K562 (cell line): ENCODE data around the gene PRDX2. TPM values are rescaled to one million over a fixed set of nuclear protein-coding genes. Genes with fewer than 3 reads are reported as not detected.

Experiments used
- ATF1 ChIP-seq, 2 experiments: fragments of 450-650 bp in 1 of 2; IDR thresholded peaks; 2 replicates each; pipeline ENCODE4 v1.6.1; 2016; ENCODE audit warnings: missing compliant biosample characterization in 1 of 2, missing genetic modification characterization in 1 of 2
- ATF7 ChIP-seq: fragments of 450-650 bp; IDR thresholded peaks from 2 replicates; pipeline ENCODE4 v1.7.1; 2014; ENCODE audit warnings: mild to moderate bottlenecking, moderate library complexity
- BHLHE40 ChIP-seq: IDR thresholded peaks from 2 replicates; pipeline ENCODE4 v1.6.1; 2011; ENCODE audit warnings: low read length, improper control_type of control experiment
- CBX5 ChIP-seq: IDR thresholded peaks from 2 replicates; pipeline ENCODE4 v1.6.1; 2014; ENCODE audit warnings: low read depth, borderline replicate concordance
- CHCHD3 ChIP-seq: fragments of 250-450 bp; sonication (Bioruptor Pico); IDR thresholded peaks from 2 replicates; pipeline ENCODE4 v2.1.2; 2022; ENCODE audit warnings: mild to moderate bottlenecking
- CHD4 ChIP-seq: fragments of 200-600 bp; sonication (generic); IDR thresholded peaks from 3 replicates; pipeline ENCODE4 v1.6.1; 2012; ENCODE audit warnings: low read depth, mild to moderate bottlenecking, mixed read lengths, low read length, inconsistent platforms; ENCODE audit not compliant: insufficient read depth, insufficient replicate concordance, poor library complexity, severe bottlenecking
- FOXA3 ChIP-seq, 2 experiments: fragments of 450-650 bp in 1 of 2; sonication (generic) in 1 of 2; formaldehyde crosslinking; IDR thresholded peaks in 1 of 2; conservative IDR thresholded peaks in 1 of 2; 2 replicates each; pipeline versions ENCODE4 v1.4.0 to v1.8.0; 2020 to 2022; ENCODE audit warnings: mild to moderate bottlenecking in 2 of 2, missing genetic modification reagents in 1 of 2
- GABPB2 ChIP-seq: fragments of 250-450 bp; sonication (Bioruptor Pico); conservative IDR thresholded peaks from 2 replicates; pipeline ENCODE4 v1.5.1; 2021; ENCODE audit warnings: mild to moderate bottlenecking
- HDAC6 ChIP-seq: IDR thresholded peaks from 2 replicates; pipeline ENCODE4 v1.6.1; 2012; ENCODE audit warnings: low read depth, mild to moderate bottlenecking, control low read depth, inconsistent platforms, low read length, moderate library complexity
- HMG20A ChIP-seq: fragments of 450-650 bp; formaldehyde crosslinking; conservative IDR thresholded peaks from 2 replicates; pipeline ENCODE4 v1.4.0; 2020; ENCODE audit warnings: mild to moderate bottlenecking, mixed read lengths
- KLF6 ChIP-seq: fragments of 250-450 bp; sonication (Bioruptor Pico); IDR thresholded peaks from 2 replicates; pipeline ENCODE4 v1.4.0; 2020; ENCODE audit warnings: mild to moderate bottlenecking, moderate library complexity, borderline replicate concordance
- MTA1 ChIP-seq: fragments of 450-650 bp; IDR thresholded peaks from 2 replicates; pipeline ENCODE4 v1.6.1; 2017; ENCODE audit warnings: borderline replicate concordance
- NFYB ChIP-seq: IDR thresholded peaks from 2 replicates; pipeline ENCODE4 v1.6.1; 2011; ENCODE audit warnings: mild to moderate bottlenecking, moderate library complexity; ENCODE audit not compliant: insufficient read length; ENCODE audit errors: extremely low read depth
- PCBP2 ChIP-seq: fragments of 200-400 bp; formaldehyde crosslinking; IDR thresholded peaks from 2 replicates; pipeline ENCODE4 v1.6.1; 2018; ENCODE audit warnings: low read length, low read depth, mild to moderate bottlenecking, moderate library complexity; ENCODE audit not compliant: poor library complexity, severe bottlenecking
- PHF21A ChIP-seq: fragments of 450-650 bp; IDR thresholded peaks from 2 replicates; pipeline ENCODE4 v1.6.1; 2017; ENCODE audit warnings: low read depth, borderline replicate concordance
- RBM39 ChIP-seq: fragments of 200-400 bp; formaldehyde crosslinking; optimal IDR thresholded peaks from 2 replicates; pipeline ENCODE3; 2018; ENCODE audit warnings: low read depth, low read length
- XRCC5 ChIP-seq: fragments of 200-400 bp; formaldehyde crosslinking; IDR thresholded peaks from 2 replicates; pipeline ENCODE4 v1.6.1; 2017; ENCODE audit warnings: low read depth, mild to moderate bottlenecking, low read length
- ZNF3 ChIP-seq: fragments of 250-450 bp; sonication (Bioruptor Pico); IDR thresholded peaks from 2 replicates; pipeline ENCODE4 v1.5.0; 2021; ENCODE audit warnings: mild to moderate bottlenecking, moderate library complexity
- polyA plus RNA-seq, 8 experiments: library from polyadenylated mRNA; depleted of rRNA in 4 of 8; stranded (reverse) in 5 of 8; unstranded in 3 of 8; fragments of >200 nt; fragmentation: Nextera tagmentation in 2 of 8; fragmentation: Illumina TruSeq in 1 of 8; extraction: Ambion mirVana in 2 of 8; extraction: Trizol in 1 of 8; gene quantifications; 2 replicates each; pipeline versions ENCODE4 v1.2.1 to v1.2.3, GENCODE V29; 2011 to 2014; ENCODE audit warnings: inconsistent platforms in 1 of 8, missing spikeins in 1 of 8
- total RNA-seq, 7 experiments: library from RNA; depleted of rRNA in 6 of 7; stranded (reverse); fragments of >200 nt in 6 of 7; fragmentation: Illumina TruSeq in 2 of 7; extraction: Trizol in 2 of 7; gene quantifications; 2 replicates each; pipeline versions ENCODE4 v1.2.1 to v1.2.3, GENCODE V29; 2011 to 2021; ENCODE audit warnings: low replicate concordance in 1 of 7
- TF ChIP-seq, protein P1 (sequence below): fragments of 450-650 bp; formaldehyde crosslinking; IDR thresholded peaks from 2 replicates; pipeline ENCODE4 v1.4.0; 2020; ENCODE audit warnings: mild to moderate bottlenecking, mixed read lengths
- TF ChIP-seq, protein P2 (sequence below): fragments of 200-800 bp; sonication (Bioruptor generic); IDR thresholded peaks from 2 replicates; pipeline ENCODE4 v1.6.1; 2017; ENCODE audit warnings: missing genetic modification characterization, missing compliant biosample characterization
- TF ChIP-seq, protein P3 (sequence below): fragments of 450-650 bp; formaldehyde crosslinking; conservative IDR thresholded peaks from 2 replicates; pipeline ENCODE4 v1.4.0; 2022; ENCODE audit warnings: mild to moderate bottlenecking, missing genetic modification characterization
- TF ChIP-seq, protein P4 (sequence below), 2 experiments: IDR thresholded peaks; 2 replicates each; pipeline ENCODE4 v1.6.1; 2011; ENCODE audit warnings: borderline replicate concordance in 1 of 2, control low read depth in 1 of 2, low read depth in 1 of 2, low read length in 1 of 2, mild to moderate bottlenecking in 1 of 2, mixed read lengths in 1 of 2, moderate library complexity in 1 of 2; ENCODE audit not compliant: insufficient read depth in 1 of 2, insufficient read length in 1 of 2, poor library complexity in 1 of 2, severe bottlenecking in 1 of 2; ENCODE audit errors: extremely low read depth in 1 of 2

The PRDX2 gene
- total and polyA plus RNA-seq, 9 of the 15 experiments (the other 6 are each of a cell fraction or from before 2014, with no cell fraction given) = 206 to 1,183 (median 415) TPM

DNA sequence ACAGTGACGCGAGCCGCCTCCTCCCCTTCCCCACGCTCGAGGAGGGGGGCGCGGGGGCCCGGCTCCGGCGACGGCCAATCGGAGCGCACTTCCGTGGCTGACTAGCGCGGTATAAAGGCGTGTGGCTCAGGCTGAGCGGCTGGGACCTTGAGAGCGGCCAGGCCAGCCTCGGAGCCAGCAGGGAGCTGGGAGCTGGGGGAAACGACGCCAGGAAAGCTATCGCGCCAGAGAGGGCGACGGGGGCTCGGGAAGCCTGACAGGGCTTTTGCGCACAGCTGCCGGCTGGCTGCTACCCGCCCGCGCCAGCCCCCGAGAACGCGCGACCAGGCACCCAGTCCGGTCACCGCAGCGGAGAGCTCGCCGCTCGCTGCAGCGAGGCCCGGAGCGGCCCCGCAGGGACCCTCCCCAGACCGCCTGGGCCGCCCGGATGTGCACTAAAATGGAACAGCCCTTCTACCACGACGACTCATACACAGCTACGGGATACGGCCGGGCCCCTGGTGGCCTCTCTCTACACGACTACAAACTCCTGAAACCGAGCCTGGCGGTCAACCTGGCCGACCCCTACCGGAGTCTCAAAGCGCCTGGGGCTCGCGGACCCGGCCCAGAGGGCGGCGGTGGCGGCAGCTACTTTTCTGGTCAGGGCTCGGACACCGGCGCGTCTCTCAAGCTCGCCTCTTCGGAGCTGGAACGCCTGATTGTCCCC, 10.1 kb downstream of the PRDX2 start, which contains the start of gene JUNB (continued):
- TF ChIP-seq CHD4 = no peak
- TF ChIP-seq GABPB2 = no peak
- TF ChIP-seq ZNF3 (CRISPR knock-in tag) = no peak
- peak; percentile 90 for TF ChIP-seq ATF7
- peak; percentile 60 for TF ChIP-seq XRCC5
- peak; percentile 56 for TF ChIP-seq ATF1 (CRISPR knock-in tag; IDR thresholded peaks at IDR 0.05)
- peak; percentile 95 for TF ChIP-seq ATF1 (tag; IDR thresholded peaks at IDR 0.05)
- peak; percentile 68 for TF ChIP-seq PCBP2
- peak; percentile 82; the same call in 1 of the 2 replicates for TF ChIP-seq HDAC6
- no peak for TF ChIP-seq RBM39
- TF ChIP-seq, protein P1, sequence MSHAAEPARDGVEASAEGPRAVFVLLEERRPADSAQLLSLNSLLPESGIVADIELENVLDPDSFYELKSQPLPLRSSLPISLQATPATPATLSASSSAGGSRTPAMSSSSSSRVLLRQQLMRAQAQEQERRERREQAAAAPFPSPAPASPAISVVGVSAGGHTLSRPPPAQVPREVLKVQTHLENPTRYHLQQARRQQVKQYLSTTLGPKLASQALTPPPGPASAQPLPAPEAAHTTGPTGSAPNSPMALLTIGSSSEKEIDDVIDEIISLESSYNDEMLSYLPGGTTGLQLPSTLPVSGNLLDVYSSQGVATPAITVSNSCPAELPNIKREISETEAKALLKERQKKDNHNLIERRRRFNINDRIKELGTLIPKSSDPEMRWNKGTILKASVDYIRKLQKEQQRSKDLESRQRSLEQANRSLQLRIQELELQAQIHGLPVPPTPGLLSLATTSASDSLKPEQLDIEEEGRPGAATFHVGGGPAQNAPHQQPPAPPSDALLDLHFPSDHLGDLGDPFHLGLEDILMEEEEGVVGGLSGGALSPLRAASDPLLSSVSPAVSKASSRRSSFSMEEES (CRISPR knock-in tag) = no peak
- no peak for TF ChIP-seq KLF6 (CRISPR knock-in tag)
- TF ChIP-seq, protein P2, sequence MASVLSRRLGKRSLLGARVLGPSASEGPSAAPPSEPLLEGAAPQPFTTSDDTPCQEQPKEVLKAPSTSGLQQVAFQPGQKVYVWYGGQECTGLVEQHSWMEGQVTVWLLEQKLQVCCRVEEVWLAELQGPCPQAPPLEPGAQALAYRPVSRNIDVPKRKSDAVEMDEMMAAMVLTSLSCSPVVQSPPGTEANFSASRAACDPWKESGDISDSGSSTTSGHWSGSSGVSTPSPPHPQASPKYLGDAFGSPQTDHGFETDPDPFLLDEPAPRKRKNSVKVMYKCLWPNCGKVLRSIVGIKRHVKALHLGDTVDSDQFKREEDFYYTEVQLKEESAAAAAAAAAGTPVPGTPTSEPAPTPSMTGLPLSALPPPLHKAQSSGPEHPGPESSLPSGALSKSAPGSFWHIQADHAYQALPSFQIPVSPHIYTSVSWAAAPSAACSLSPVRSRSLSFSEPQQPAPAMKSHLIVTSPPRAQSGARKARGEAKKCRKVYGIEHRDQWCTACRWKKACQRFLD (CRISPR knock-in tag) = no peak
- peak; percentile 72 for TF ChIP-seq BHLHE40
- TF ChIP-seq, protein P3, sequence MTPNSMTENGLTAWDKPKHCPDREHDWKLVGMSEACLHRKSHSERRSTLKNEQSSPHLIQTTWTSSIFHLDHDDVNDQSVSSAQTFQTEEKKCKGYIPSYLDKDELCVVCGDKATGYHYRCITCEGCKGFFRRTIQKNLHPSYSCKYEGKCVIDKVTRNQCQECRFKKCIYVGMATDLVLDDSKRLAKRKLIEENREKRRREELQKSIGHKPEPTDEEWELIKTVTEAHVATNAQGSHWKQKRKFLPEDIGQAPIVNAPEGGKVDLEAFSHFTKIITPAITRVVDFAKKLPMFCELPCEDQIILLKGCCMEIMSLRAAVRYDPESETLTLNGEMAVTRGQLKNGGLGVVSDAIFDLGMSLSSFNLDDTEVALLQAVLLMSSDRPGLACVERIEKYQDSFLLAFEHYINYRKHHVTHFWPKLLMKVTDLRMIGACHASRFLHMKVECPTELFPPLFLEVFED = peak; percentile 87; the same call in 1 of the 2 replicates
- TF ChIP-seq CBX5 = 0 out of 2 replicates have a peak, but pooled peaks have one; percentile 22
- TF ChIP-seq NFYB = peak; percentile 27
- no peak; the same call in 1 of the 2 replicates for TF ChIP-seq PHF21A
- TF ChIP-seq FOXA3 (CRISPR knock-in tag; conservative IDR thresholded peaks at IDR 0.05 in 1 of 2, IDR thresholded peaks at IDR 0.05 in 1 of 2) = peak in 1 of 2 experiments; percentile 92; a peak in 2 of 4 replicates
- peak; percentile 64; the same call in 1 of the 2 replicates for TF ChIP-seq CHCHD3 (CRISPR knock-in tag)
- no peak for TF ChIP-seq HMG20A (CRISPR knock-in tag)
- no peak for TF ChIP-seq MTA1
- TF ChIP-seq, protein P4, sequence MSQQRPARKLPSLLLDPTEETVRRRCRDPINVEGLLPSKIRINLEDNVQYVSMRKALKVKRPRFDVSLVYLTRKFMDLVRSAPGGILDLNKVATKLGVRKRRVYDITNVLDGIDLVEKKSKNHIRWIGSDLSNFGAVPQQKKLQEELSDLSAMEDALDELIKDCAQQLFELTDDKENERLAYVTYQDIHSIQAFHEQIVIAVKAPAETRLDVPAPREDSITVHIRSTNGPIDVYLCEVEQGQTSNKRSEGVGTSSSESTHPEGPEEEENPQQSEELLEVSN (IDR thresholded peaks at IDR 0.05; ENCODE audit: borderline replicate concordance in 1 of 2, extremely low read depth in 1 of 2, insufficient read depth in 1 of 2, insufficient read length in 1 of 2, low read depth in 1 of 2, low read length in 1 of 2, poor library complexity in 1 of 2, severe bottlenecking in 1 of 2) = peak; percentile 40 to 61
